HG02981 (cell line): ENCODE measurements around the gene COQ2.
A peak's percentile ranks its signal among the peaks of the same experiment; 100 is the strongest.
"Not testable (repeated sequence)": the region's sequence is repeated elsewhere in the genome, so short reads cannot be mapped to it uniquely, and the experiment has no call there.

Experiments
- ATAC-seq: cut with Tn5 transposase; IDR thresholded peaks from one replicate; pipeline ENCODE4 v1.9.1; 2021; ENCODE audit warnings: mild to moderate bottlenecking, moderate library complexity; ENCODE audit not compliant: unreplicated experiment

Gene COQ2

DNA sequence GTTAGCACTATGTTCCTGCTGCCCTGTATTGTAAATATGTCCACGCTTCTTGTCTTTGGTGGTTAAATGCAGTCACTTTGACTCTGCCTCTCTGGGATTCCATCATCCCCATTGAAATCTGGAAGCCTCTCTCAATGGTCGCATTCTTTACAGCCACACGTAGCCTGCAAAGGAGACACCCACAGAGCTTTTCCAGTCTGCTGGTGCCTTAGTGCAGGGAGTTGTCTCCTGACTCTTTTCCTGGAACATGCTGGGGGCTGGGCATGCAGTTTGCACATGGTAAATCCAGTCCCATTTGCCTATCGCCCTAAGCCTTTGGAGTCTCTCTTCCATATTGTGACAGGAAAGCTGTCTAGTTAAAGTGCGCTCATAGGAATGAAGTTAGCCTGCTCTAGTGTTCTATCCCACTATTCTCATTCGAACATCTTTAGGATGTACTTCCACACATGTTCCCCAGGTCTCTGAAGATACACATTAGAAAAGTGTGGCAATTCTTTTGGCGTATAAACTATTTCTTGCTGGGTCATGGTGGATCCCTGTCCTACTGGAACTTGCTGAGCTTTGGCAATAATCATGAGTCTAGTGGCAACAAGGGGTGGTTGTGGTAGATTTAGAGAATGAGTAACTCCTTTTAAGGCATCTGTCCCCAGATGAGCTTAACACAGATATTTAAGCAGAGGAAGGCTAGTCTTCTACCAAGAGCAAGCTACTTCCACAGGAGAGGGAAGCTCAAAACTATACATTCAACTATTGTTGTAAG, 33.7 kb downstream of the COQ2 start:
- no peak for ATAC-seq

DNA sequence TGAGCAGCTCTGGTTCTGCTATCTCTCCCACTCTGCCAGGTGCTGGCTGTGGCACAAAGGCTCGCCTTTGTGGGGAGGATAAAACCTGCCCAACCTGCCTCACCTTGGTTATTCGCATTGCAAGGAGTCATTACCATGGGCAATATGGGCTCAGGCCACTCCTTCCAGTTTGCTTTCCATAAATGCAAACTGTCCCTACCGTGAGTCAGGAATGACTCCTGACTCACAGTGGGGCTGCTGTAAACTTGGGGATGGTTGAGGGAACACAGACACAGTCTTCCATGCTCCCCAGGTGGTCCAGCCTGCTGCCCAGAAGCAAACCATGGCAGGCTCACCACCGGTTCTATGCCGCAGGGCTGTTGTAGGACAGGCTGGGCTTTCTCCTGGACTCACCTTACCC, 36.1 kb downstream of the COQ2 start:
- no peak for ATAC-seq

DNA sequence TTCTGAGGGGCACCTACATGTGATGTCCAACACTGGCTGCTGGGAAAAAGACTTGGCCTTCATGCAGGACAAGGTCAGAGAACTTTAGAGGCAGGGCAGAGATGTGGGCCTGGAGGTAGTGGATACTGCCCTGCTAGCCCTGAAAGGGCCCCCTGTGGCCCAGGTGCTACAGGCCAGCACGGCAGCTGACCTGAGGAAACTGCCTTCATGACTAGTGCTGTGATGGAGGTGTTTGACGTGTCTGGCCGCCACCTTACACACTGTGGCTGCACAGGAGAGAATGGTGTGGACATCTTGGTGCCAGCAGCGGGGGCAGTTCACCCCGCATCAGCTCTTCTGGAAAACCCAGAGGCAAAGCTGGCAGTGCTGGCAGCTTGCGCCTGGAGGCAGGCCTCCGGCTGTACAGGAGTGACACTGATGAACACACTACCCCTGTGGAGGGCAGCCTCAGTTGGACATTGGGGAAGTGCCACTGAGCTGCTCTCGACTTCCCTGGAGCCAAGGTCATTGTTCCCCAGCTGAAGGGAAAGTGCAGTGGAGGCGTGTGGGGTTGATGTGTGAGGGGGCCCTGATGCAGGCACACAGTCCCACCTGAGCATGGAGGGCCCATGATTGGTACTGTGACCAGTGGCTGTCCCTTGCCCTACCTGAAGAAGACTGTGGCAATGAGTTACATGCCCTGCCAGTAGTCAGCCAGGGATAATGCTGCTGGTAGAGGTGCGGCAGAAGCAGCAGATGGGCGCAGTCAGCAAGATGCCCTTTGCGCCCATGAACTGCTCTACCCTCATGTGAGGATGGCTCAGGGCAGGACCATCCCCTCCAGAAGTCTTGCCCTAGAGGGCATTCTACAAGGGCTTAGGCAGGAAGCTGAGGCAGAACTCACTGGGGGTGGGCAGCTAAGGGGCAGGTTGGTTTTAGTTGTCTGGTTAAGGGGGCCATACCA, 36.9 kb downstream of the COQ2 start:
- ATAC-seq, result no peak

DNA sequence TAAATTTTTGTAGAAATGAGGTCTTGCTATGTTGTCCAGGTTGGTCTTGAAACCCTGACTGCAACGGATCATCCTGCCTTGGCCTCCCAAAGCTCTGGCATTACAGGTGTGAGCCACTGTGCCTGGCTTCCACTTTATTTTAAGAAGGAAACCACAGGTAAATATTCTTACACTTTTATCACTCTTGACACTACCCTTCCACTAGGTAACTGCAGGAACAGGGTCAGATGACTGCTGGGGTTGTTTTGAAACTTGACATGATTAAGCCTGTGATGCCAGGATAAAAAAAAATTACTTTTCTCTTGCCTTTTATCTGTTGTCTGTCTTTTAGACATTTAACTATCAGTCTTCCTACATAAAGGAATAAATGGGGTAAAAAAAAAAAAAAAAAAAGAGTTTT, 43.5 kb downstream of the COQ2 start:
- ATAC-seq, result no peak

DNA sequence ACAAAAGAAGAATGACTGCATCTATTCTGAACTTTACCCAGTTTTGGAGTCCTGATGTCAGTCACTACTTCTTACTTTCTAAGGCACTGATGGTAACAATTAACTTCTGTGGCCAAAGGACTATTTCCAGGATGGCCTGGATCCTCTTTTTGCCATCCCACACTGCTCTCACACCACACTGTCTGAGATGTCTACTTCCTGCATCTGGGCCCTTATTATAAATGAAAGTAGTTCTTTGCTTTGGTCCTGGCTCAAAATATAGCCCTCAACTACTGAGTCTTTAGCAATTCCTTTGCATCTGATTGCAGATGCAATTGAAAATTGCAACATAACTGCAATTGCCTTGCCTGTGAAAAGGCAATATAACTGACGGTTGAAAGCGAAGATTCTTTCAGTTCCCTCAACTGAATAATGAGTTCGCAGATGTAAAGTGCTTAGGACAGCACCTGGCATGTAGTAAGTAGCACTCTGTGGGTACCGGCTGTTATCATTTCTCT, 44.2 kb downstream of the COQ2 start:
- peak; percentile 92 for ATAC-seq

DNA sequence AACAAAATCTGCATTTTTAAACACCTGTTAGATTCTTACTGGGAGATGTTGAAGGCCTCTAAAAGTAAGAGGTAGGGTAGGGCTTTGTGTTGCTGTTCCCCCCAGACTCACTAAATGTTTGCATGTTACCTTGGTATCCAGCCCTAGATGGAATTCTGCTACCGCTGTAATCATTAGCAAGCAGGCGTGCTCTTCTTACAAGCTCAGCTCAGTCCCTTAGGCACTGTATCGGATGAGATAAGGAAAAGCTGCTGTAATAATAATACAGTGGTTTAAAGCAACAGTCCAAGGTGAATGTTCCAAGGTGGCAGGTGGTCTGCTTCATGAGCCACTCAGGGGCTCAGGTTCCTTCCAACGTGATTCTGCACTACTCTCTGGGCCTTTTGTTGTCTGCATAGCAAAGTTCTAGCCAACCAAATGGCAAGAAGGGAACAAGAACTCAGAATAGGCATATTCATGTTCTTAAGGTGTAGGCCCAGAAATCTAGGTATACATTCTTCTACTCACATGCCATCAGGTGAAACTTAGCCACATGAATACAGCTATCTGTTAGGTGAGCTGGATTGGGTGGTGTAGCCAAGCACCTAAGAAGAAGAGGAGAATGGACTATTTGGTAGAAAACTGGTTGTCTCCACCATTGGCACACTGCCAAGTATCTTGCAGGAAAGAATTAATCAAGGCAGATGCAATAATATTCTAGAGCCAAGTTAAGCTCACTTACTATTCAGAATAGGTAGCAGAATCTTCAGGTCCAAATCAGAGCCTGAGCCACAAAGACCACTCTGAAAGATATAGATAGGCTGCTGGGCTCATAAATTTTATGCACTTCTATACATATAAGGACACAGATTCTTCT, 46.0 kb downstream of the COQ2 start:
- no peak for ATAC-seq

DNA sequence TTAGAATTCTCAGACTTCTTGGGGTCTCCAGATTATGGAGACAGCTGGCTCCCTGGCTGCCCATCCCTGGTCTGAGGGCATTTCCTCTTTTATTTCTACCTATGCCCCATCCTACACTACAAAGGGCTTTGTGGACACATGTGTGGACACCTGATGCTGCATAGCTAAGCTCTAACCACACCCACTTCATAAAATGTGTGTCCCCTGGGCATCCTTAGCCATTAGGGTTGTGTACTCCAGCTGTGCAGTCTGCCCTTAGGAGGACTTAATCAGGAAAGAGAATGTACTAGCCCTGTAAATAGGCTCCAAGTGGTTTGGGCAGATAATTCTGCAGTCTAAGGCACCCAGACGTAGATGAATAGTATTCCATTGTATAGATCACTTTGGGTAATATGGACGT, 47.0 kb downstream of the COQ2 start:
- no peak for ATAC-seq

DNA sequence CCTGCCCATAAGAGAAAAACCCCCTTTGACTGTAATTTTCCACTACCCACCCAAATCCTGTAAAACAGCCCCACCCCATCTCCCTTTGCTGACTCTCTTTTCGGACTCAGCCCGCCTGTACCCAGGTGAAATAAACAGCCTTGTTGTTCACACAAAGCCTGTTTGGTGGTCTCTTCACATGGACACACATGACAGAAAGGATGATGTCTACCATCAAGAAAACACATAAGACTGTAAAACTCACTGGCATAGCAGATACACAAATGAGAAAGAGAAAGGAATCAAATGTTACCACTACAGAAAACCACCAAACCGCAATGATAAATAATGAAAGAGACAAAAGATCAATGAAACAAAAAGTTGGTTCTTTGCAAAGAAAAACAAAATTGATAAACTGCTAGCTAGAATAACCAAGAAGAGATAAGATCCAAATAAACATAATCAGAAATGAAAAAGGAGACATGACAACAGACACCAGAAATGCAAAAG, 48.9 kb downstream of the COQ2 start:
- not testable (repeated sequence) for ATAC-seq

DNA sequence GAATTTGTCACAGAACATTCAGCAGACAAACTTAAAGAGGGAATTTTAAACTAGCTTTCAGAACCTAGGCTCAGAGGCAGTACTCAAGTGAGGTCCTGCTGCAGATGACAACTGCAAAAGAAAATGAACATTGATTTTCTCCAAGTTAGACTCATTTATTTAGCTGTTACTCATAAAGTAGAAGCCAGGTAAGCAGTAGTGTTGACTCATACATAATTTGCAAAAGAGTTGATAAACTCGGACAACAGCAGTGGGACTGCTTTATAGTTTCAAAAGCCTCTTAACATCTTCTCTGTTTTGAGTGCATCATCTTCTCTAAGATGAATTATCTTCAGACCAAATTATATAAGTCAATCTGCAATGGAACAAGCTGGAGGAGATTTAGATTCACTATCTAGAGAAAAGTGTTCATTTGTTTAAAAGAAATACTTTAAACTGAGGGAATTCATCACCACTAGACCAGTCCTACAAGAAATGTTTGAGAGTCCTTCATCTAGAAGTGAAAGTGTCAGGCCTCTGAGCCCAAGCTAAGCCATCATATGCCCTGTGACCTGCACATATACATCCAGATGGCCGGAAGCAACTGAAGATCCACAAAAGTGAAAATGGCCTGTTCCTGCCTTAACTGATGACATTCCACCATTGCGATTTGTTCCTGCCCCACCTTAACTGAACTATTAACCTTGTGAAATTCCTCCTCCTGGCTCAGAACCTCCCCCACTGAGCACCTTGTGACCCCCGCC, 49.5 kb downstream of the COQ2 start:
- ATAC-seq, result no peak

DNA sequence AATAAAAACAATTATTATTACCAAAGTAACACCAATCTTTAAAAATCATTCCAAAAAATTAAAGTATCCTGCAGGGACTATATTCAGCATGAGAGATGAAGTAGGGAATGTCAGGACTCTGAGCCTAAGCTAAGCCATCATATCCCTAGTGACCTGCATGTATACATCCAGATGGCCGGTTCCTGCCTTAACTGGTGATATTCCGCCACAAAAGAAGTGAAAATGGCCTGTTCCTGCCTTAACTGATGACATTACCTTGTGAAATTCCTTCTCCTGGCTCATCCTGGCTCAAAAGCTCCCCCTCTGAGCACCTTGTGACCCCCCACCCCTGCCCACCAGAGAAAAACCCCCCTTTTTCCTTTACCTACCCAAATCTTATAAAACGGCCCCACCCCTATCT, 50.2 kb downstream of the COQ2 start:
- ATAC-seq, result not testable (repeated sequence)

DNA sequence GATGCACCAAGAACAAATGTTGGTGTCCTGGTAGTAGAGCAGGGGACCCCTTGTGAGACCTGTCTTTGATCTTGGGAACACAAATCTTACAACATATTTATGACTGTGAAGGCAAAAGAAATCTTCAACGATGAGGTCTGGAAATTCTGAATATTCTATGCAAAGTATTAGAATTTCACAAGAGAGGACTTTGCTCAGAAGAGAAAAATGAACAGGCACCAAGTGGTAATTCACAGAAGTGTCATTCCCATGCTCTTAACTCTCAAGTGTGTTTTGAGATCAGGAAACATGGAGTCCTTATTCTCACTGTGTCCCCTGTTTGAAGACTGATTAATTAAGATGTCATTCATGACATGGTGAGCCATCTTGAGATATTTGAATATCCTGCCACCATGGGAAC, 52.5 kb downstream of the COQ2 start:
- ATAC-seq, result no peak

DNA sequence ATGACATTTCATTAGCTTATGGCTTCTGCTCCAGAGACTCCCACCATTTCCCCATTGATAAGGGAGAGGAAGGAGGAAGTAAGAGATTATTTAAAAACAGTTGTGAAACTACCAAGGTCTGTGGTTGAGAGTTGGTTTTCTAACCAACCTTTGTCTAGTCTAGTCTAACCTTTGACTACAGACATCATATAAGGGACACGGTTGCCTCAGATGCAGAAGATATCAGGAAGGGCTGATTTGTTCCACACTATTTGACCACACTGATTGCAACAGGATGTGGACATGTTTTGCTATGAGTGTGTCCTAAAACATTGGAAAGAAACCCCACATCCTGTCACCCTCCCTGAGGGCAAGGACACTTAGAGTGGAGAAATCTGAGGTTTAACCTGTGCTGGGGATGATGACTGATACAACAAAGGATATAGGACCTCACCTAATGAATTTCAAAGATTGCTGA, 53.0 kb downstream of the COQ2 start:
- ATAC-seq, result peak; percentile 76

DNA sequence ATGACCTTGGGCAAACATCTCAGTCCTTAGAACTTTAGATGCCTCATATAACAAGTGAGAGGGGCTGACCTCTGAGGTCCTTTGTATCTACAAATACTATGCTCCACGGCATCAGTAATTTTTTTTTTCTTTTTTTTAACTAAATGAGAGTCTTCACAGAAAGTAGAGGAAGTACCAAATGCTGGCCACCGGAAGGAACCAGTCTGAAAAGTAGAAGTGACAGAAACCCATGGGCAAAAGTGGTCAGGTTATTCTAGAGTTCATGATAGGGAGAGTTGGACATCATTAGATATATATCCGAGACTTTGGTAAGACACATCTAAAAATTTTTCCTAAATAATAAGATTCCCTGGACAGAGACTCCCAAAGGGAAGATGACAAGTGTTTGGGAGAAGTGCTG, 53.7 kb downstream of the COQ2 start:
- ATAC-seq, result no peak

DNA sequence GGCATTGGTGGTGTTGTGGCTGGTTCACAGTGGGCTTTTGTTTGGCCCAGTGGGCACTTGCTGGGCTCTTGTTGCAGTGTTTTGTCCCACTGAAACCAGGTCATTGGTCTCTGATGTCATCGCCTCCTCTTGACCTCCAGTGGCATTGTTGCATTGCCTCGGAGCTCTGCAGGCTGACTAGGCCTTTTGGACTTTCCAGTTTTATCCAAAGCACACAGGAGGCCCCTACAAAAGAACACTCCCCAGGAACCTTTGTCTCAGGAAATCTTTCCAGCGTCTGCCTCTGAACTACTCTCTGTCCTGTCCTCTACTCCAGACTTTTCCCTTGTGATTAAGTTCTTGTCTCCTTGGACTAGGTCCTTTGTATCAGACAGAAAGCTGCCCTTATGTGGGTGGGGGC, 54.8 kb downstream of the COQ2 start:
- ATAC-seq, result no peak

DNA sequence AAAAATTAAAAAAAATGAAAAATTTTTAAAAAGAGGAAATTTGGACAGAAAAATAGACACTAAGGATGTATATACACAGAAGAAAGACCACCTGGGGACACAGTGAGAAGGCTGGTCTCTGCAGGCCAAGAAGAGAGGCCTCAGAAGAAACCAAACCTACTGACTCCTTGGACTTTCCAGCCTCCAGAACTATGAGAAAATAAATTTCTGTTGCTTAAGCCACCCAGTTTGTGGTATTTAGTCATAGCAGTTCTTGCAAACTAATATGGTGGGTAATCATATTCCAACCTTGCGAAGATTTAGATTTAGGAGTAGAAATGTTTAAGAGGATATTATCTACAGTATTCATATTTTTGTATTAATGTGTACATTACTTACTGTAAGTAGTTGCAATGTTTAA, 56.4 kb downstream of the COQ2 start:
- no peak for ATAC-seq

DNA sequence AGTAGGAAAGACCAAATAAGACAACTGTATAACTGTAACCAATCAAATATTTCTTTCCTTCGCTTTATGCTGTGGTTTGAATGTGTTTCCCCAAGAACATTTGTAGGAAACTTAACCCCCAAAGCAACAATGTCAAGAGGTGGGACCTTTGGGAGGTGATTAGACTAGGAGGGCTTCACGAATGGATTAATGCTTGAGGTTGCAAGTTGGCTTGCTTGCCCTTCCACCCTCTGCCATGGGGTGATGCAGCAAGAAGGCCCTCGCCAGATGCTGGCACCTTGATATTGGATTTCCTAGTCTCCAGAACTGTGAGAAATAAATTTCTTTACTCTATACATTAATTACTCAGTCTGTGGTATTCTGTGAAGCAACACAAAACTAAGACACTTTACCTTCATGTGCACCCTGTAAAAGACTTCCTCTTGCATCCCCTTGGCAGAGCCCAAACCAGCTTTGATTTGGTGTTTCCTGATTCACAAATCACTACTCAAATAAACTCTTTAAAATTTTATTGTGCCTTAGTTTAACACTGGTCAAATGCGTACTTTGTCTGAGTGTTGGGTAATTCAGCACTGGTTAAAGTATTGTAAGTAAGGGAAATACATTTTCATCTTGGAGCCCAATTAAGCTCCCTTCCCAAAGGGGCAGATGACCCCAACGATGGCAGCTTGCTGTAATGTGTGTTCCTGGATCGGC, 59.9 kb downstream of the COQ2 start:
- ATAC-seq, result no peak

DNA sequence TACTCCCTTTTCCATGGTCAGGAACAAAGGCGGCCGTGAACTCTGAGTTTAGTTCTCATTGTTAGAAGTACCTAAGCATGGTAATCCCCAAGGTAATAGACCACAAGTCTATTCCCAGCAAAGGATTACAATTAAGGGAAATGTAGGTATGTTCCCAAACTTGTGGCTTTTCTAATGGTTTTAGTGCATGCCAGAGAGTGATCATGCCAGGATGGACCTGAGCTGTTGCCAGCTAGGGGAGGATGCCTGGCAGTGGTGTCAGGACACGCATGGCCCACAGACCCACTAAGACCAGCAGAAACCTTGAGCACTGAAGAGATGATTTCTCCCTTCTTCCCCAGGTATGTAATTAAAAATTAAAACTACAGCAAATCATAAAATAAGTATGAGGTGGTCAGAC, 60.8 kb downstream of the COQ2 start:
- ATAC-seq, result no peak

DNA sequence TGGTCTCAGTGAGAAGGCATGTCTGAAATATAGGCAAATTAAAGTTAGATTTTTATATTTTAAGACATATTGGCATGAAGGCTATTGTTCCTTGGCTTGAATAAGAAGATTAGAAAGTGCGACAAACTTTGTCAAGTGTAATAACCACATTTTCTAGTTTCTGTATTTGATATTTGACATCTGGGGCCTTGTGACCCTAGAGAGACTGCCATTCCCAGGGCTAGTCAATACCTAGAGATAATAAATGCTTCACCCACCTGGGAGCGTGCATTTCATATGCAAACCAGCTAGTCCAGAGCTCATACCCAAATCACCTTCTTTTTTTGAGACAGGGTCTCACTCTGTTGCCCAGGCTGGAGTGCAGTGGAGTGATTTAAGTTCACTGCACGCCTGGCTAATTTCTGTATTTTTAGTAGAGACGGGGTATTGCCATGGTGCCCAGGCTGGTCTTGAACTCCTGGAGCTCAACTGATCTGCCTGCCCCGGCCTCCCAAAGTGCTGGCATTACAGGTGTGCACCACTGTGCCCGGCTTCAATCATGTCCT, 62.6 kb downstream of the COQ2 start:
- peak; percentile 42 for ATAC-seq
